Measurements from ENCODE around the gene MAPKBP1. TPM values are rescaled to one million over a fixed set of nuclear protein-coding genes. Genes with fewer than 3 reads are reported as not detected.

The MAPKBP1 gene
- total and polyA plus RNA-seq, 2 of the 4 experiments (the other 2 are of a cell fraction), result 12.5 to 15.3 TPM

DNA sequence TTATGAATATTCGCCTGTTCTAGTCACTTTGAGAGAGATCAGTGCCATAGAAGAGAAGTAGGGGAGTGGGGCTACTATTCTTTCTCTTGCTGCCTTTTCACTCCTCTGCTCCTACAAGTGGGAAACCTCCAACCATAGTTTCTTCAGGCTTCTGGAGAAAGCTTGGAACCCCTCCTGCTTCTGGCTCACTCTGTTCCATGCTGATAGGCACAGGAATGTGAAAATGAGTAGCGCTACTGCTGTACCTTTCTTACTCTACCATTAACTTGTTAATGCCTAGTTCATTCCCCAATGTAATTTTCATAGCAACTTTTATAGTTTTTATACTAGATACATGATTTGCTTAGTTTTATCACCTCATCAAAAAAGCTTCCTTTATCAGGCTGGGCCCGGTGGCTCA, 26.9 kb downstream of the MAPKBP1 start:
- H4K8ac ChIP-seq (ENCODE audit: low read depth in 2 of 2, low read length in 2 of 2), result no peak overlapping the region
- peaks cover 36 to 79% of the 10 kb centered on the region in 2 experiments for H3K79me1 ChIP-seq (ENCODE audit: low read depth in 1 of 2, low read length in 2 of 2)
- no CpG with 5 or more reads among the region's 3 CpGs for WGBS, 2 experiments (ENCODE audit: extremely low coverage in 2 of 2, insufficient read length in 1 of 2)
- peaks cover 12% of the 10 kb centered on the region for H3K36me3 ChIP-seq (ENCODE audit: control insufficient read depth, insufficient read depth, low read length)
- no peak overlapping the region for H2BK20ac ChIP-seq (ENCODE audit: low read depth, low read length)
- in situ Hi-C loops (cut with MboI; ENCODE audit: low sequenced_read_pairs) (no loop called here), dilution Hi-C loops (cut with HindIII; ENCODE audit: low sequenced_read_pairs, unreplicated experiment) (no loop called here), intact Hi-C loops (cut with micrococcal nuclease) (no loop called here)
- H4K5ac ChIP-seq (ENCODE audit: low read depth, low read length), result no peak overlapping the region
- H2BK120ac ChIP-seq (ENCODE audit: low read depth, low read length), result peak overlapping the region; percentile 17; the same call in 1 of the 2 replicates
- no peak overlapping the region for H2AK5ac ChIP-seq (ENCODE audit: low read depth, low read length)
- no peak overlapping the region for H2BK15ac ChIP-seq (ENCODE audit: low read depth, low read length)
- H3K9ac ChIP-seq (ENCODE audit: low read depth, low read length), result no peak overlapping the region
- H3K56ac ChIP-seq (ENCODE audit: extremely low read depth, insufficient read depth, low read length), result no peak overlapping the region
- H3K4me1 ChIP-seq (ENCODE audit: control insufficient read depth, insufficient read depth, low read length), result peaks cover 12% of the 10 kb centered on the region
- H4K20me1 ChIP-seq (ENCODE audit: insufficient read depth, low read length), result 0 out of 2 replicates have a peak, but pooled peaks cover under 1% of the 10 kb centered on the region
- no peak overlapping the region for H3K23ac ChIP-seq (ENCODE audit: low read depth, low read length)
- DNase-seq, result no peak
- H3K27ac ChIP-seq (ENCODE audit: insufficient read depth, low read length), result no peak overlapping the region
- H3K27me3 ChIP-seq (ENCODE audit: control insufficient read depth, insufficient read depth, low read length), result no peaks in the 10 kb centered on the region
- H3K4me3 ChIP-seq (ENCODE audit: insufficient read depth, low read depth, low read length), result no peak overlapping the region
- H2BK5ac ChIP-seq (ENCODE audit: low read depth, low read length, poor library complexity, severe bottlenecking), result no peak overlapping the region
- H2AK9ac ChIP-seq (replicated peaks; ENCODE audit: low read depth, low read length, poor library complexity), result no peak overlapping the region
- H3K18ac ChIP-seq (ENCODE audit: low read depth, low read length), result no peak overlapping the region
- H3K9me3 ChIP-seq (ENCODE audit: control insufficient read depth, insufficient read depth, low read length), result no peaks in the 10 kb centered on the region
- H3K9me1 ChIP-seq (ENCODE audit: insufficient read depth, low read length), result peaks cover 33% of the 10 kb centered on the region
- no peak overlapping the region for H3K14ac ChIP-seq (replicated peaks; ENCODE audit: low read depth, low read length)
- no peak overlapping the region for H3K4ac ChIP-seq (ENCODE audit: low read depth, low read length)
- CTCF ChIA-PET, result interaction anchor here (1.9 kb wide), 1 partner anchor 27 kb away, joined by 6 read pairs; the partner anchor contains the start of gene MAPKBP1
- TF ChIP-seq RFX5 (IDR thresholded peaks at IDR 0.05; ENCODE audit: low read depth, low read length), result no peak
- no peak for TF ChIP-seq BHLHE40 (IDR thresholded peaks at IDR 0.05; ENCODE audit: low read depth, low read length)
- TF ChIP-seq FOS (IDR thresholded peaks at IDR 0.05; ENCODE audit: low read depth, low read length), result no peak
- TF ChIP-seq MAZ (IDR thresholded peaks at IDR 0.05; ENCODE audit: borderline replicate concordance, low read depth, low read length), result no peak
- no peak for TF ChIP-seq SMC3 (IDR thresholded peaks at IDR 0.05; ENCODE audit: low read depth, low read length)
- TF ChIP-seq, protein P1, sequence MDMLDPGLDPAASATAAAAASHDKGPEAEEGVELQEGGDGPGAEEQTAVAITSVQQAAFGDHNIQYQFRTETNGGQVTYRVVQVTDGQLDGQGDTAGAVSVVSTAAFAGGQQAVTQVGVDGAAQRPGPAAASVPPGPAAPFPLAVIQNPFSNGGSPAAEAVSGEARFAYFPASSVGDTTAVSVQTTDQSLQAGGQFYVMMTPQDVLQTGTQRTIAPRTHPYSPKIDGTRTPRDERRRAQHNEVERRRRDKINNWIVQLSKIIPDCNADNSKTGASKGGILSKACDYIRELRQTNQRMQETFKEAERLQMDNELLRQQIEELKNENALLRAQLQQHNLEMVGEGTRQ (IDR thresholded peaks at IDR 0.05; ENCODE audit: low read depth, low read length), result no peak
- no peak for TF ChIP-seq CEBPB (IDR thresholded peaks at IDR 0.05; ENCODE audit: low read depth, low read length)
- no peak for TF ChIP-seq MXI1 (IDR thresholded peaks at IDR 0.05; ENCODE audit: borderline replicate concordance, low read depth, low read length)
- no peak for TF ChIP-seq RCOR1 (IDR thresholded peaks at IDR 0.05; ENCODE audit: insufficient replicate concordance, low read length)
- no peak for TF ChIP-seq CHD1 (IDR thresholded peaks at IDR 0.05; ENCODE audit: low read depth, low read length)
- no peak for TF ChIP-seq MAFK (IDR thresholded peaks at IDR 0.05; ENCODE audit: low read depth, low read length)
- TF ChIP-seq NFE2L2 (IDR thresholded peaks at IDR 0.05; ENCODE audit: low read depth, low read length), result no peak
- TF ChIP-seq RAD21 (IDR thresholded peaks at IDR 0.05; ENCODE audit: low read length), result no peak
- TF ChIP-seq, protein P2, sequence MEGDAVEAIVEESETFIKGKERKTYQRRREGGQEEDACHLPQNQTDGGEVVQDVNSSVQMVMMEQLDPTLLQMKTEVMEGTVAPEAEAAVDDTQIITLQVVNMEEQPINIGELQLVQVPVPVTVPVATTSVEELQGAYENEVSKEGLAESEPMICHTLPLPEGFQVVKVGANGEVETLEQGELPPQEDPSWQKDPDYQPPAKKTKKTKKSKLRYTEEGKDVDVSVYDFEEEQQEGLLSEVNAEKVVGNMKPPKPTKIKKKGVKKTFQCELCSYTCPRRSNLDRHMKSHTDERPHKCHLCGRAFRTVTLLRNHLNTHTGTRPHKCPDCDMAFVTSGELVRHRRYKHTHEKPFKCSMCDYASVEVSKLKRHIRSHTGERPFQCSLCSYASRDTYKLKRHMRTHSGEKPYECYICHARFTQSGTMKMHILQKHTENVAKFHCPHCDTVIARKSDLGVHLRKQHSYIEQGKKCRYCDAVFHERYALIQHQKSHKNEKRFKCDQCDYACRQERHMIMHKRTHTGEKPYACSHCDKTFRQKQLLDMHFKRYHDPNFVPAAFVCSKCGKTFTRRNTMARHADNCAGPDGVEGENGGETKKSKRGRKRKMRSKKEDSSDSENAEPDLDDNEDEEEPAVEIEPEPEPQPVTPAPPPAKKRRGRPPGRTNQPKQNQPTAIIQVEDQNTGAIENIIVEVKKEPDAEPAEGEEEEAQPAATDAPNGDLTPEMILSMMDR (conservative IDR thresholded peaks at IDR 0.05; ENCODE audit: low read depth, low read length), result no peak
- no peak for TF ChIP-seq POLR2A (IDR thresholded peaks at IDR 0.05; ENCODE audit: low read depth, low read length)
- TF ChIP-seq, protein P3, sequence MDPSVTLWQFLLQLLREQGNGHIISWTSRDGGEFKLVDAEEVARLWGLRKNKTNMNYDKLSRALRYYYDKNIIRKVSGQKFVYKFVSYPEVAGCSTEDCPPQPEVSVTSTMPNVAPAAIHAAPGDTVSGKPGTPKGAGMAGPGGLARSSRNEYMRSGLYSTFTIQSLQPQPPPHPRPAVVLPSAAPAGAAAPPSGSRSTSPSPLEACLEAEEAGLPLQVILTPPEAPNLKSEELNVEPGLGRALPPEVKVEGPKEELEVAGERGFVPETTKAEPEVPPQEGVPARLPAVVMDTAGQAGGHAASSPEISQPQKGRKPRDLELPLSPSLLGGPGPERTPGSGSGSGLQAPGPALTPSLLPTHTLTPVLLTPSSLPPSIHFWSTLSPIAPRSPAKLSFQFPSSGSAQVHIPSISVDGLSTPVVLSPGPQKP (IDR thresholded peaks at IDR 0.05; ENCODE audit: borderline replicate concordance, low read depth, low read length), result no peak
- ATAC-seq (ENCODE audit: low read depth), result no peak
- no peak overlapping the region for H2AFZ ChIP-seq (replicated peaks; ENCODE audit: low read length, poor library complexity)
- BruUV-seq (replicated peaks), result no TSS peak
- POLR2A ChIA-PET (ENCODE audit: unreplicated experiment), result no interaction called here
- no peak overlapping the region for H4K91ac ChIP-seq (ENCODE audit: insufficient read depth, low read depth, low read length)
- H3K4me2 ChIP-seq (ENCODE audit: low read depth, low read length), result no peak overlapping the region
